Cardiac fibroblast (primary cell): ENCODE measurements around the gene ZNFX1.
A peak's percentile ranks its signal among the peaks of the same experiment; 100 is the strongest.

Experiments used
- DNase-seq, 2 donors: peaks; one replicate each; pipeline versions ENCODE4 v3.0.0 to v3.0.0-alpha.2; 2010; ENCODE audit warnings: low read depth in 2 of 2
- H3K4me3 ChIP-seq, 2 donors: replicated peaks in 1 of 2; 1 replicate in 1 of 2; 2 replicates in 1 of 2; pipeline ENCODE4 v1.5.1; 2011; ENCODE audit warnings: low read depth in 2 of 2, low read length in 2 of 2, mild to moderate bottlenecking in 2 of 2, moderate library complexity in 1 of 2
- TF ChIP-seq, protein P1 (sequence below): IDR thresholded peaks from one replicate; pipeline ENCODE4 v1.5.1; 2011; ENCODE audit warnings: low read depth, mild to moderate bottlenecking, low read length, inconsistent platforms

ZNFX1 gene

DNA sequence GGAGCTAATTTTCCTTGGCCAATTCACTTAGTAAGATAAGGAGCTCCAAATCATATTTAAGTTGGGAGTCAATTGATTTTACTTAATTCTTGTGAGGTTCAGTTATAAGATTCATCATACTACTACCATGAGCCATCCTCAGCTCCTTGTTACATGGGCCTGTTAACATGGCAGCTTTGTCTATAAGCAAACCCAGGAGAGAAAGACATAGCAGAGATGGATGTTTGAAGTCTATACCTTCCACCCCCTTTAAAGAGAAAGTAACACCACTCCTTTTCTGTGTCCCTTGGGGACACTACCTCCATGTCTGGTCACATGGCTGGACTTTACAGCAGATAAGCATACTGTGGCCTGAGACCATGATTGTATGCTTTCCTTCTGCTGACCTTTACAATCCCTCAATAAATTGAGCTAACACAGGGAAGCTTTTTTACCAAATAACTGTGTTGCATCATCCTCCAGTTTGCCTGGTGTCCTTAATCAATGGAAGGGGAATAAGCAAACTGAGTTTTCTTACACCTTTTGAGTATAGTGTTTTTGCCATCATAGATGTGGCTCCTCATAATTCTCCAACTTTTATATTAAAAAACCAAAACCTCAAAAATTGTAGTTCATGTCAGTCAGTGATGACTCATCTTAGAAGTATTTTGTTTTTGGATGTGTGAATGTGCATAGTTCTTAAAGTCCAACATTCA lies 9.8 kb upstream of the ZNFX1 start:
- H3K4me3 ChIP-seq = no peak overlapping the region
- TF ChIP-seq, protein P1, sequence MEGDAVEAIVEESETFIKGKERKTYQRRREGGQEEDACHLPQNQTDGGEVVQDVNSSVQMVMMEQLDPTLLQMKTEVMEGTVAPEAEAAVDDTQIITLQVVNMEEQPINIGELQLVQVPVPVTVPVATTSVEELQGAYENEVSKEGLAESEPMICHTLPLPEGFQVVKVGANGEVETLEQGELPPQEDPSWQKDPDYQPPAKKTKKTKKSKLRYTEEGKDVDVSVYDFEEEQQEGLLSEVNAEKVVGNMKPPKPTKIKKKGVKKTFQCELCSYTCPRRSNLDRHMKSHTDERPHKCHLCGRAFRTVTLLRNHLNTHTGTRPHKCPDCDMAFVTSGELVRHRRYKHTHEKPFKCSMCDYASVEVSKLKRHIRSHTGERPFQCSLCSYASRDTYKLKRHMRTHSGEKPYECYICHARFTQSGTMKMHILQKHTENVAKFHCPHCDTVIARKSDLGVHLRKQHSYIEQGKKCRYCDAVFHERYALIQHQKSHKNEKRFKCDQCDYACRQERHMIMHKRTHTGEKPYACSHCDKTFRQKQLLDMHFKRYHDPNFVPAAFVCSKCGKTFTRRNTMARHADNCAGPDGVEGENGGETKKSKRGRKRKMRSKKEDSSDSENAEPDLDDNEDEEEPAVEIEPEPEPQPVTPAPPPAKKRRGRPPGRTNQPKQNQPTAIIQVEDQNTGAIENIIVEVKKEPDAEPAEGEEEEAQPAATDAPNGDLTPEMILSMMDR = no peak
- DNase-seq = peak; percentile 66 to 79

DNA sequence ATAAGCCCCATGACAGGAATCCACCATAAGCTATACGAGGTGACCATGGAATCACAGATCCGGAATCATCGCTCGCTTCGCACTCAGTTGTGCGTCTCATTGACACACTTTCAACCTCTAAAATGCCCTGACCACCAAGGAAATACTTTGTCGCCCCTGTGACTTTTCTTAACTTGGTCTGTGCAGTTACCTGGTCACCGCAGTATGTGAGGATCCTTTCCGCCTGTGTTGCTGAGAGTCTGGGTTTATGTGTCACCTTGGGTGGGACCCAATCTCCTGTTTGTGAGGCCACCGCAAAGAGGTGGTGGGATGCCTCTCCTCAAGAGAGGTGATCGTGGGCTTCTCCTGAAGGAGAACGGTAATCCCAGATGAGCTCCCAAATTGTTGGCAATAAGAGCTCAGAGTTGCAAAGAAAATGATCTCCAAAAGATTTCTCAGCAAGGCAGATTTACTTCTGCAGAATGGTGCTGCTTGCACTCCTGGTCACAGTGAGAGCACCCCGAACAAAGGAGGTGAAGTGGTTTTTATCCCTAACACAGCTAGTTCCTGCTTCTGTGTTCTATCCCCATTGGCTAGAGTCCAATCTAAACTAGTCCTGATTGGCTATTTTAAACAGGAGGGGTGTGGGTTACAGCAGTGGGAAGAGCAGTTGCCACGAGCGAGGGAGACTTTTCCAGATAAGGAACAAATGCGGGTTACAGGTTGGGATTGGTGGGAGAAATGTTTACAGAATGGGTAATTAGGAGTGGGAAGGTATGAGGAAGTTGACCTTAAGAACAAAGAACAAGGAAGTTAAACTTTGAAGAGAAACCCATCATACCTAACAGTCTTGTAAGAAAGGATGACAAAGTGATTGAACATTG lies 9.1 kb upstream of the ZNFX1 start:
- TF ChIP-seq, protein P1 = no peak

DNA sequence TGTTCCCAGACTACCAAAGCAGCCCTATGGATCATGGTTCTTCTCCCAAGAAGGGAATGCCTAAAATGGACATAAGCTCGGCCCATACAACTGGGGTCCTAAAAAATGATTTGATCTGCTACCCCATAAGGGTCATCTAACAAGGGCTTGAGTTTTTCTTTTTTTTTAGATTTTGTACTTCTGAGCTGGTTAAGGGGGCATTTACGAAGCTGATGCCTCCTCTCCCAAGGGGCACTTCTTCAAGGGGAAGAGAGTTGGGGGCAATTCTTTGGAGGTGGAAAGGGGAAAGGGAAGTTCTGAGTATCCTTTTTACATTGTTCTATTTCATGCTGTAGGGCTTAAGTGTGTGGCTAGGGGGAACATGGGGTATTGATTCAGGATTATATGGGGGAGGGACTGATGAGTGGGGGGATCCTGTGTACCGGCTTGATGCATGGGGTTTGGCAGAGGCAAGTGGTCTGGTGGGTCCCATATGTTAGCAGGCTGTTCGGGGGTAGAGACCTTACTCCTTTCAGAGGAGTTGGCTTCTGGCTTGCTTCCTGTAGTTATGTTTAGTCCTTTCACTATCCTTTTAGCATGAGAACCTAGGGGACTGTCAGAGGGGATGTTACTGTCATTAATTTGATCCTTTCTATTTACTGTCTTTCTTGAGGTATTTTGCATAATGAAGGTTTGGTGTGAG lies 8.1 kb upstream of the ZNFX1 start:
- TF ChIP-seq, protein P1 = no peak
- no peak for DNase-seq
- H3K4me3 ChIP-seq = no peak overlapping the region

More for the DNA sequence above, 9.1 kb upstream of the ZNFX1 start:
- H3K4me3 ChIP-seq = no peak overlapping the region
- DNase-seq = peak in 1 of 2 donors; percentile 38

DNA sequence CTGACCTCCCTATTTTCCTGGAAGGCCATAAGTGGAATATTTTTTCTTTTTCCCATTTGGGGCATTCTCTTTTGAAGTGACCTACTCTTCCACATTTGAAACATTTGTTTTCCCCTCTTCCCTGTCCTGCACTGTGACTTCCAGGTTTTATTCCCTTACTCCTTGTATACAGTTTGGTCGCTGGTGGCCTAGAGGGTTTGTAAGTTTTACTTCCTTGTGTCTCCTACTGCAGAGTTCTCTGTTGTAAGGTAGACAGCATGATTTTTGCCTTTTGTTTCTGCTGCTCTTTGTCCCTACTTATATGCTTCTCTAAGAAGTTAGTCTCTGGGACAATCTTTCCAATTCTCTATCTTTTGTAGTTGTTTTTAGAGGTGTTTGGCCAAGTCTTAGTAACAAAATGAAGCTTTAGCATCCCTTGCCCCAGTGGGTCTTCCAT lies 7.4 kb upstream of the ZNFX1 start:
- H3K4me3 ChIP-seq = no peak overlapping the region
- DNase-seq = no peak
- TF ChIP-seq, protein P1 = no peak

DNA sequence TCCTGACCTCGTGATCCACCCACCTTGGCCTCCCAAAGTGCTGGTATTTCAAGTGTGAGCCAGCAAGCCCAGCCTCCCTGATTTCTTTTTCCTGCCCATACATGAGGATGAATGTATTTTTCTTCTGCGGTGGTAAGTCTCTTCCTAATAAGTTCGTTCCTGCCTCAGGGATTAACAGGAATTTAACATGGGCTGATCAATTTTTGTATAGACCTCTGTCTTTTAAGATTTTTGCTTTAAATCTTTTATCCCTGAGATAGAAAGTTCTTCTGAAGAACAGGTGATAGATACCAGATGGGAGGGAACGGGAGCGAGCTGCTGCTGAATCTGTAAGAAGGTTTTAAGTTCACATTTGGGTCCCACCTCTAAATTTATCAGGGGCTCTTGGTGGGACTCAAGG lies 7.0 kb upstream of the ZNFX1 start:
- DNase-seq = no peak
- TF ChIP-seq, protein P1 = no peak
- no peak overlapping the region for H3K4me3 ChIP-seq

DNA sequence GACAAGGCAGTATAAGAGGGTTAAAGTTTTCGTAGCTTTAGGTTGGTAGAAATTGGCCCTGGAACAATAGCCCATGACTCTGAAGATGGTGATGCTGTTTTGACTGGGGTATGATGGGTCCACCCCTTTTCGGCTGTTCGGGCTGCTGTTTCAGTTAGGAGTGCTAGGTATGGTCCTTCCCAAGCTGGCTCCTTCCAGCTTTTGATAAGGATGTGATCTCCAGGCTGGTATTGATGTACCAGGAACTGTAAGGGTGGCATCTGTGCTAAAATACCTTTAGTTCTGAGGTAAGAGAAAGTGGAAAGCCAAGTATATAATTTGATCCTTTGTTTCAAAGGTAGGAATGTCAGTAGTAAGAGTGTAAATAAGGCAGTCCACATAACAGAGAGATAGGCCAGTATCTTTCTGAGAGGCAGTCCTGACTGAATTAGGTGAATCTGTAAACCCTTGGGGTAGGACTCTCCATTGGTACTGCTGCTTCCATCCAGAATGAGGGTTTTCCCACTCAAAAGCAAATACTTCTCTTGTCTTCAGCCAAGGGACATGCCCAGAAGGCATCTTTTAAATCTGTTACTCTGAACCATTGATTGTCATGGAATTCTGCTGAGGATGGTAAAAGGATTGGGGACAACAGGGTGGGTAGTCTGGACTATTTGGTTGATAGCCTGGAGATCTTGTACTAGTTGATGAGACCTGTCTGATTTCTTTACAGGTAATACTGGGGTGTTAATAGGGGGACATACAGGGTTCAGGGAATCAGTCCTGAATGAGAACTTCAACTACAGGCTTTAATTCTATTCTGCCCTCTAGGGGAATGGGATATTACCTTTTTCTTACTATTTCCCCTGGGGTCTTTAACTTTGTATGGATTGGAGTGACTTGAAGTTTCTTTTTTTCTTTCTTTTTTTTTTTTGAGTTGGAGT lies 6.1 kb upstream of the ZNFX1 start:
- peak overlapping the region in 1 of 2 donors; percentile 94 for H3K4me3 ChIP-seq
- DNase-seq = no peak
- TF ChIP-seq, protein P1 = no peak
